ENCODE measurements around the gene LDLRAP1.
"Not testable (repeated sequence)": the region's sequence is repeated elsewhere in the genome, so short reads cannot be mapped to it uniquely, and the experiment has no call there.

The LDLRAP1 gene

GRCh38 chr1:25590096-25590824 is 46.9 kb downstream of the LDLRAP1 start:
- no peak overlapping the region for H3K4me3 ChIP-seq (ENCODE audit: low read depth, low read length)
- DNase-seq (ENCODE audit: low read depth): peak; percentile 16
- no peak for TF ChIP-seq POLR2A (IDR thresholded peaks at IDR 0.05; ENCODE audit: extremely low read depth, insufficient read length)
- TF ChIP-seq, protein P1, sequence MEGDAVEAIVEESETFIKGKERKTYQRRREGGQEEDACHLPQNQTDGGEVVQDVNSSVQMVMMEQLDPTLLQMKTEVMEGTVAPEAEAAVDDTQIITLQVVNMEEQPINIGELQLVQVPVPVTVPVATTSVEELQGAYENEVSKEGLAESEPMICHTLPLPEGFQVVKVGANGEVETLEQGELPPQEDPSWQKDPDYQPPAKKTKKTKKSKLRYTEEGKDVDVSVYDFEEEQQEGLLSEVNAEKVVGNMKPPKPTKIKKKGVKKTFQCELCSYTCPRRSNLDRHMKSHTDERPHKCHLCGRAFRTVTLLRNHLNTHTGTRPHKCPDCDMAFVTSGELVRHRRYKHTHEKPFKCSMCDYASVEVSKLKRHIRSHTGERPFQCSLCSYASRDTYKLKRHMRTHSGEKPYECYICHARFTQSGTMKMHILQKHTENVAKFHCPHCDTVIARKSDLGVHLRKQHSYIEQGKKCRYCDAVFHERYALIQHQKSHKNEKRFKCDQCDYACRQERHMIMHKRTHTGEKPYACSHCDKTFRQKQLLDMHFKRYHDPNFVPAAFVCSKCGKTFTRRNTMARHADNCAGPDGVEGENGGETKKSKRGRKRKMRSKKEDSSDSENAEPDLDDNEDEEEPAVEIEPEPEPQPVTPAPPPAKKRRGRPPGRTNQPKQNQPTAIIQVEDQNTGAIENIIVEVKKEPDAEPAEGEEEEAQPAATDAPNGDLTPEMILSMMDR (IDR thresholded peaks at IDR 0.05; ENCODE audit: low read depth, low read length): no peak
- TF ChIP-seq MYC (IDR thresholded peaks at IDR 0.05; ENCODE audit: low read depth, low read length): no peak

GRCh38 chr1:25593861-25594260 is 50.5 kb downstream of the LDLRAP1 start:
- TF ChIP-seq, protein P1 (IDR thresholded peaks at IDR 0.05; ENCODE audit: low read depth, low read length): no peak
- TF ChIP-seq MYC (IDR thresholded peaks at IDR 0.05; ENCODE audit: low read depth, low read length) (no peak), MAX (IDR thresholded peaks at IDR 0.05; ENCODE audit: low read depth, low read length) (no peak), POLR2A (IDR thresholded peaks at IDR 0.05; ENCODE audit: extremely low read depth, insufficient read length) (no peak)
- H3K4me3 ChIP-seq (ENCODE audit: low read depth, low read length): no peak overlapping the region
- DNase-seq (ENCODE audit: low read depth): no peak

GRCh38 chr1:25594971-25595370 is 51.6 kb downstream of the LDLRAP1 start:
- no peak for DNase-seq (ENCODE audit: low read depth)
- H3K4me3 ChIP-seq (ENCODE audit: low read depth, low read length): no peak overlapping the region
- TF ChIP-seq POLR2A (IDR thresholded peaks at IDR 0.05; ENCODE audit: extremely low read depth, insufficient read length): no peak
- TF ChIP-seq MYC (IDR thresholded peaks at IDR 0.05; ENCODE audit: low read depth, low read length): no peak
- no peak for TF ChIP-seq MAX (IDR thresholded peaks at IDR 0.05; ENCODE audit: low read depth, low read length)
- TF ChIP-seq, protein P1 (IDR thresholded peaks at IDR 0.05; ENCODE audit: low read depth, low read length): no peak

GRCh38 chr1:25596641-25597040 is 53.2 kb downstream of the LDLRAP1 start:
- DNase-seq (ENCODE audit: low read depth); H3K4me3 ChIP-seq (ENCODE audit: low read depth, low read length): not testable (repeated sequence)

DNA sequence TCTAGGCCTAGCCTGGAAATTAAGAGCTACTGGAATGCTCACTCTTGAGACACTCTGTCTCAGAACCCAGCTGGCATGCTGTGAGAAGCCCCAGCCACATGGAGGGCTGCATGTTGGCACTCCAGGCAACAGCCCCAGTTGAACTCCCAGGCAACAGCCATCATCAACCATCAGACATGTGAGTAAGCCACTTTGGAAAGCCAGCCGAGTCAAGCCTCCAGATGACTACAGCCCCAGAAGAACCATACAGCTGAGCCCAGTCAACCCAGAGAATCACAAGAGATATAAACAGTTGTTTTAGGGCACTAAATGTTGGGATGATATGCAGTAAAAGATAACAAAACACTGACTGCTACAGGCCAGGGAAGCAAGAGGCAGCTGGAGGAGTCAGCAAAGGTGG is 55.5 kb downstream of the LDLRAP1 start:
- no peak overlapping the region for H3K4me3 ChIP-seq (ENCODE audit: low read depth, low read length)
- DNase-seq (ENCODE audit: low read depth): no peak
- TF ChIP-seq MAX (IDR thresholded peaks at IDR 0.05; ENCODE audit: low read depth, low read length) (no peak), POLR2A (IDR thresholded peaks at IDR 0.05; ENCODE audit: extremely low read depth, insufficient read length) (no peak), MYC (IDR thresholded peaks at IDR 0.05; ENCODE audit: low read depth, low read length) (no peak)
- TF ChIP-seq, protein P1 (IDR thresholded peaks at IDR 0.05; ENCODE audit: low read depth, low read length): no peak

- no peak overlapping the region for H3K4me3 ChIP-seq (ENCODE audit: low read depth, low read length)
- no peak for TF ChIP-seq MYC (IDR thresholded peaks at IDR 0.05; ENCODE audit: low read depth, low read length)
- TF ChIP-seq MAX (IDR thresholded peaks at IDR 0.05; ENCODE audit: low read depth, low read length): no peak
- TF ChIP-seq, protein P1 (IDR thresholded peaks at IDR 0.05; ENCODE audit: low read depth, low read length): no peak
- TF ChIP-seq POLR2A (IDR thresholded peaks at IDR 0.05; ENCODE audit: extremely low read depth, insufficient read length): no peak
- no peak for DNase-seq (ENCODE audit: low read depth)
Measured at GRCh38 chr1:25599969-25600610, 56.7 kb downstream of the LDLRAP1 start.

DNA sequence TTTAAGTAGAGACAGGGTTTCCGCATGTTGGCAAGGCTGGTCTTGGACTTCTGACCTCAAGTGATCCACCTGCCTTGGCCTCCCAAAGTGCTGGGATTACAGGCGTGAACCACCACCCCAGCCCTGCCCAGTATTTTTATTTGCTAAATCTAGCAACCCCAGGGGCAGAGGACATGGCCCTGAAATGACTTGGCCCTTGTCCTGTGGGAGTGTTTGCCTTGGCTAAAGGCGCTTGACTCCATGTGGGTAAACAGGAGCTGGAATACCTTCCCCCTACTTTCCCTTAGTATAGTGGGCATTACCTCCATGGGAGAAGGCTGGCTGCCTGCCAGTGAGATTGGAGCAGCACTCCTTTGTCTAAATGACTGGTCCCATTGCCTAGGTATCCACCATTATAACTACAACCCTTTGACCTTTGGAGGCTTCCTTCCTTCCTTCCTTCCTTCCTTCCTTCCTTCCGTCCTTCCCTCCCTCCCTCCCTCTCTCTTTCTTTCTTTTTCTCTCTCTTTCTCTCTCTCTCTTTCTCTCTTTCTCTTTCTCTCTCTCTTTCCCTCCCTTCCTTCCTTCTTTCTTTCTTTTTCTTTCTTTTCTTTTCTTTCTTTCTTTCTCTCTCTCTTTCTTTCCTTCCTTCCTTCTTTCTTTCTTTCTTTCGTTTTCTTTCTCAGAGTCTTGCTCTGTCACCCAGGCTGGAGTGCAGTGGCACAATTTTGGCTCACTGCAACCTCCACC is 57.7 kb downstream of the LDLRAP1 start:
- H3K4me3 ChIP-seq (ENCODE audit: low read depth, low read length); DNase-seq (ENCODE audit: low read depth): not testable (repeated sequence)

DNA sequence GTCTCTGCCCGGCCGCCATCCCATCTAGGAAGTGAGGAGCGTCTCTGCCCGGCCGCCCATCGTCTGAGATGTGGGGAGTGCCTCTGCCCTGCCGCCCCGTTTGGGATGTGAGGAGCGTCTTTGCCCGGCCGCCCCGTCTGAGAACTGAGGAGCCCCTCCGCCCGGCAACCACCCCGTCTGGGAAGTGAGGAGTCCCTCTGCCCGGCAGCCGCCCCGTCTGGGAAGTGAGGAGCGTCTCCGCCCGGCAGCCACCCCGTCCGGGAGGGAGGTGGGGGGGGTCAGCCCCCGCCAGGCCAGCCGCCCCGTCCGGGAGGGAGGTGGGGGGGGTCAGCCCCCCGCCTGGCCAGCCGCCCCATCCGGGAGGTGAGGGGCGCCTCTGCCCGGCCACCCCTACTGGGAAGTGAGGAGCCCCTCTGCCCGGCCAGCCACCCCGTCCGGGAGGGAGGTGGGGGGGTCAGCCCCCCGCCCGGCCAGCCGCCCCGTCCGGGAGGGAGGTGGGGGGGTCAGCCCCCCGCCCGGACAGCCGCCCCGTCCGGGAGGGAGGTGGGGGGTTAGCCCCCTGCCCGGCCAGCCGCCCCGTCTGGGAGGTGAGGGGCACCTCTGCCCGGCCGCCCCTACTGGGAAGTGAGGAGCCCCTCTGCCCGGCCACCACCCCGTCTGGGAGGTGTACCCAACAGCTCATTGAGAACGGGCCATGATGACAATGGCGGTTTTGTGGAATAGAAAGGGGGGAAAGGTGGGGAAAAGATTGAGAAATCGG is 60.6 kb downstream of the LDLRAP1 start:
- not testable (repeated sequence) for DNase-seq (ENCODE audit: low read depth); H3K4me3 ChIP-seq (ENCODE audit: low read depth, low read length)

Data from NB4 (cell line).